ENCODE measurements around the gene SMARCD3. TPM values are rescaled to one million over a fixed set of nuclear protein-coding genes. Genes with fewer than 3 reads are reported as not detected.

SMARCD3 gene
- polyA plus RNA-seq, 3 donors, result 104 to 183 (median 112) TPM

GRCh38 chr7:151276666-151277590 is 28.4 kb upstream of the SMARCD3 start:
- DNase-seq, result peak; percentile 45 to 53 (median 47)
- Histone ChIP-seq H2AFZ (ENCODE audit: insufficient read depth, low read depth, low read length, poor library complexity, severe bottlenecking) (peak overlapping the region; percentile 77), H3K36me3 (replicated peaks in 1 of 2; ENCODE audit: control insufficient read depth in 1 of 2, insufficient read depth in 2 of 2, low read length in 2 of 2) (no peaks in the 10 kb centered on the region), H3K27me3 (ENCODE audit: control insufficient read depth in 2 of 2, insufficient read depth in 2 of 2, low read length in 2 of 2) (no peaks in the 10 kb centered on the region), H3K79me2 (ENCODE audit: insufficient read depth, low read length) (peaks cover 14% of the 10 kb centered on the region), H3K27ac (ENCODE audit: low read depth in 1 of 2, low read length in 2 of 2) (peak overlapping the region in 1 of 2 donors; percentile 42), H3K4me2 (replicated peaks; ENCODE audit: extremely low read depth, low read length, poor library complexity, severe bottlenecking) (peak overlapping the region; percentile 84), H3K9me3 (replicated peaks in 1 of 2; ENCODE audit: control insufficient read depth in 1 of 2, insufficient read depth in 1 of 2, low read length in 2 of 2) (no peaks in the 10 kb centered on the region), H3K4me1 (ENCODE audit: control insufficient read depth in 1 of 2, insufficient read depth in 2 of 2, low read length in 2 of 2) (peaks cover 52 to 54% of the 10 kb centered on the region in 2 donors), H4K20me1 (ENCODE audit: insufficient read depth, low read length) (peaks cover 18% of the 10 kb centered on the region), H3K9ac (ENCODE audit: insufficient read depth, low read length, poor library complexity, severe bottlenecking) (peak overlapping the region; percentile 59), H3K4me3 (replicated peaks in 1 of 3; ENCODE audit: low read depth in 2 of 3, low read length in 3 of 3) (peak overlapping the region; percentile 42 to 79 (median 46))
- Mint-ChIP-seq H3K27me3 (ENCODE audit: low read depth in 3 of 3) (peaks cover 8 to 16% (median 16%) of the 10 kb centered on the region in 3 donors), H3K4me1 (peaks cover 53% of the 10 kb centered on the region), H3K4me3 (peak overlapping the region; percentile 76 to 90), H3K27ac (peak overlapping the region in 2 of 7 donors; percentile 70 to 71), H3K36me3 (peaks cover 4 to 21% of the 10 kb centered on the region in 2 donors), H3K9me3 (no peaks in the 10 kb centered on the region)
- WGBS (ENCODE audit: insufficient coverage), result 7% methylated on average over 55 of the region's 63 CpGs
- intact Hi-C loops (cut with micrococcal nuclease), result no loop called here
- TF ChIP-seq CTCF (IDR thresholded peaks at IDR 0.05), result no peak

- no peak for DNase-seq
- no peaks in the 10 kb centered on the region for H3K9me3 Mint-ChIP-seq
- Histone ChIP-seq H4K20me1 (ENCODE audit: insufficient read depth, low read length) (peaks cover 18% of the 10 kb centered on the region), H2AFZ (ENCODE audit: insufficient read depth, low read depth, low read length, poor library complexity, severe bottlenecking) (no peak overlapping the region), H3K4me3 (replicated peaks in 1 of 3; ENCODE audit: low read depth in 2 of 3, low read length in 3 of 3) (peak overlapping the region; percentile 42 to 79 (median 46)), H3K9ac (ENCODE audit: insufficient read depth, low read length, poor library complexity, severe bottlenecking) (peak overlapping the region; percentile 59), H3K4me1 (ENCODE audit: control insufficient read depth in 1 of 2, insufficient read depth in 2 of 2, low read length in 2 of 2) (peaks cover 62 to 64% of the 10 kb centered on the region in 2 donors), H3K9me3 (replicated peaks in 1 of 2; ENCODE audit: control insufficient read depth in 1 of 2, insufficient read depth in 1 of 2, low read length in 2 of 2) (no peaks in the 10 kb centered on the region), H3K4me2 (replicated peaks; ENCODE audit: extremely low read depth, low read length, poor library complexity, severe bottlenecking) (peak overlapping the region; percentile 84), H3K79me2 (ENCODE audit: insufficient read depth, low read length) (peaks cover 16% of the 10 kb centered on the region), H3K36me3 (replicated peaks in 1 of 2; ENCODE audit: control insufficient read depth in 1 of 2, insufficient read depth in 2 of 2, low read length in 2 of 2) (no peaks in the 10 kb centered on the region), H3K27me3 (ENCODE audit: control insufficient read depth in 2 of 2, insufficient read depth in 2 of 2, low read length in 2 of 2) (no peaks in the 10 kb centered on the region), H3K27ac (ENCODE audit: low read depth in 1 of 2, low read length in 2 of 2) (peak overlapping the region in 1 of 2 donors; percentile 42)
- peaks cover 3 to 13% (median 11%) of the 10 kb centered on the region in 3 donors for H3K27me3 Mint-ChIP-seq (ENCODE audit: low read depth in 3 of 3)
- WGBS (ENCODE audit: insufficient coverage), result 35% methylated on average over 10 of the region's 10 CpGs
- H3K4me1 Mint-ChIP-seq, result peaks cover 61% of the 10 kb centered on the region
- peaks cover 4 to 21% of the 10 kb centered on the region in 2 donors for H3K36me3 Mint-ChIP-seq
- peak overlapping the region; percentile 75 to 90 for H3K4me3 Mint-ChIP-seq
- intact Hi-C loops (cut with micrococcal nuclease), result no loop called here
- peak overlapping the region in 3 of 7 donors; percentile 32 to 71 (median 54) for H3K27ac Mint-ChIP-seq
- no peak for TF ChIP-seq CTCF (IDR thresholded peaks at IDR 0.05)
Observed at GRCh38 chr7:151275813-151276577, 27.5 kb upstream of the SMARCD3 start.

All from CD14-positive monocyte (primary cell).